Measurements from ENCODE around the gene ADRB2. TPM values are rescaled to one million over a fixed set of nuclear protein-coding genes. Genes with fewer than 3 reads are reported as not detected.

ADRB2 gene
- total RNA-seq, 2 experiments from 2014 or later = 0.09 TPM; not detected in 1

DNA sequence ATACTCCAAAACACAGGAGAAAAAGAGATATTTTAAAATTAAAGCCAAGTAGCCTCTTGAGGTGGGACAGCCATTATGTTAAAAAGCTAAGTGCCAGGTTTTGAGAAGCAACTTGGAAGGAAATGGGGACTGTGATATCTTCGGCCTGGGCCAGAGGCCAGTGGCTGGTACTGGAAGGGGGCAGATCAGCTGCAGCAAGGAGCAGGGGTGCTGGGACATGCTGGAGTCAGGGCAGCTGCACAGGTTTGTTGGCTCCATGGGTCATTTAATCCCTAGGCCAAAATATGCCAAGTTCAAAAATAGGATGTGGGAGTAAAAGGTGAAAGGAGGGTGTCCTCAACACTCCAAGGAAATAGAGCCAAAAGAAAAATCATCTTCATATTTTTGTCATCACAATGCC is 30.0 kb downstream of the ADRB2 start:
- POLR2A ChIA-PET = no interaction called here
- intact Hi-C loops (cut with DNase I, micrococcal nuclease) = no loop called here
- H3K27me3 Mint-ChIP-seq = no peaks in the 10 kb centered on the region
- no peaks in the 10 kb centered on the region for H3K9me3 Mint-ChIP-seq (ENCODE audit: low read depth)
- ATAC-seq (no peak), DNase-seq (no peak)
- no peak overlapping the region for H3K4me3 Mint-ChIP-seq
- CTCF ChIA-PET = interaction anchor here (0.6 kb wide), 1 partner anchor 267 kb away, joined by 3 read pairs; no protein-coding TSS in a partner anchor
- peaks cover 4% of the 10 kb centered on the region for H3K4me1 Mint-ChIP-seq
- no peak overlapping the region for H3K27ac Mint-ChIP-seq
- H3K36me3 Mint-ChIP-seq (ENCODE audit: low read depth) = no peaks in the 10 kb centered on the region

DNA sequence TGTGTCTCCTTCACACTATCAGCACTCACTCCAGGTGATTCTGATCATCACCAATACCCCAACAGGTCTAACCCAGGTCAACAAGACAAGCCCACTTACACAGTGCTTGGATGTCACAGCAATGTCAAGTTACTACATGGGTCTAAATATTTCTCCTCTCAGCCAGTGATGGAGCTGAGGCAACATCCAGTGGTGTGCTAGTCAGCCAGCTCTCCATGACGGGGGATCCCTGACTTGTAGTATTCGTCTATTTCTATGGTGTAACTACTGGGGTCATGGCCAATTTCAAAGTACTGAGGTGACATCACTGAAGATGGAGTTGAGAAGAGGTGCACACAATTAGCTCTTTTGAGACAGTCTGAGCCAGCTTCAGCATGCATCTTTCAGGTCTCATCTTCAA is 31.1 kb downstream of the ADRB2 start:
- ChIA-PET CTCF (no interaction called here), POLR2A (no interaction called here)
- H3K4me1 Mint-ChIP-seq = peaks cover 4% of the 10 kb centered on the region
- H3K4me3 Mint-ChIP-seq = no peak overlapping the region
- no peaks in the 10 kb centered on the region for H3K36me3 Mint-ChIP-seq (ENCODE audit: low read depth)
- no peaks in the 10 kb centered on the region for H3K9me3 Mint-ChIP-seq (ENCODE audit: low read depth)
- H3K27ac Mint-ChIP-seq = no peak overlapping the region
- H3K27me3 Mint-ChIP-seq = no peaks in the 10 kb centered on the region
- DNase-seq (no peak), ATAC-seq (no peak)
- intact Hi-C loops (cut with DNase I, micrococcal nuclease) = no loop called here

DNA sequence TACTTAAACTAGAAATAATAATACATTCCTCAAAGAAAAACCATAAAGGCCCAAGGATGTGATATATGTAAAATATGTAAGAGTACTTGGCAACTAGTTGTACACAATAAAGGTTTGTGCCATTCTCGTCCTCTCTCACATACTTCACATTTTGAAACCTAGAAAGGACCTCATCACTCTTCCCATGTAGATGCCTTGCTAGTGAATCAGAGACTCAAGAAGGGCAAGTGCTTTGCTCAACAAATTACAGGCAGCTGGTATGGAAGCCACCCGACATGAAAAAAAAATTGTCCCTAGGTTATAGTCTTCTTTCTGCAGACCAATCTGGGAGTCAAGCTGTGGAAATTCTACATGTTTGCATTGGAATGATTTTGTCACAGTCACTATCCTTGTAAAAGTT is 31.7 kb downstream of the ADRB2 start:
- intact Hi-C loops (cut with DNase I, micrococcal nuclease) = no loop called here
- ChIA-PET POLR2A (no interaction called here), CTCF (no interaction called here)
- peaks cover 4% of the 10 kb centered on the region for H3K4me1 Mint-ChIP-seq
- H3K27me3 Mint-ChIP-seq = peaks cover 2% of the 10 kb centered on the region
- H3K4me3 Mint-ChIP-seq = no peak overlapping the region
- no peaks in the 10 kb centered on the region for H3K36me3 Mint-ChIP-seq (ENCODE audit: low read depth)
- no peak overlapping the region for H3K27ac Mint-ChIP-seq
- ATAC-seq (no peak), DNase-seq (no peak)
- no peaks in the 10 kb centered on the region for H3K9me3 Mint-ChIP-seq (ENCODE audit: low read depth)

DNA sequence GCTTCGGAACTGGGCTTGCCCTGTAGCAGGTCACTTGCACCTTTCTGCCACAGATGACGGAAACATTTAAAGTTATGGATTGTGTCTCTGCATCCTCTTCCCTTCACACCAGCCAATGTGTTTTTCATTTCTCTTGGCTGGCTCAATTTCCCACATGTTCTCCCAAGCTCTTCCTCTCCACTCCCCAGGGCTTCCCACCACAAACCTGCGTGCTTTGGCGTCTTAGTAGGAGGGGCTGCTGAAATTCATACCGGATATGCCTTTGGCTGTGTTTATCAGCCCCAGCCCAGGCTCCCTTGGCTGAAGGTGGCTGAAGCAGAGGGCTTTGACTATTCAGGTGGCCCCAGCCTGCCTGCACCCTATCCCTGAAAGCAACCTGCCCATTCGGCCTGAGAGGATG is 32.1 kb downstream of the ADRB2 start:
- ChIA-PET CTCF (no interaction called here), POLR2A (no interaction called here)
- intact Hi-C loops (cut with DNase I, micrococcal nuclease) = no loop called here
- Mint-ChIP-seq H3K9me3 (ENCODE audit: low read depth) (no peaks in the 10 kb centered on the region), H3K27me3 (peaks cover 3% of the 10 kb centered on the region), H3K36me3 (ENCODE audit: low read depth) (no peaks in the 10 kb centered on the region), H3K4me1 (peaks cover 4% of the 10 kb centered on the region), H3K4me3 (no peak overlapping the region), H3K27ac (no peak overlapping the region)
- no peak for ATAC-seq
- DNase-seq = no peak

DNA sequence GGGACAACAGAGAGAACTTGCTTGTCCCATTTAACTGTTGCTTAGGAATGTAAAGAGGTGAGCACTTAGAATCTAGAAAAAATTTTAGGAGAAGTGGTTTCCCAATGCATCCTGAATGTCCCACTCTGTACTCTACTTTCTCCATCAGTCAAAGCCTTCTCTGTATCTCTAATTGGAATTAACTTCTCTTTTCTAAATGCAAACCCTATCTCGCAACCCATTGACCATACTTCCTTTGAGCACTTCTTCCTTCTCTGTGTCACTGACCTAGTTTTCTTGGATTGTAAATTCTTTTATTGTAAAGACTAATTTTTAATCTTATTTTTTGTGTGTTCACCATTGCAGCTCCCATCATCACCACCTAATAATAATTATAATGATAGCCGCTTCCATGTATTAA is 33.3 kb downstream of the ADRB2 start:
- ATAC-seq (no peak), DNase-seq (no peak)
- Mint-ChIP-seq H3K27ac (no peak overlapping the region), H3K9me3 (ENCODE audit: low read depth) (no peaks in the 10 kb centered on the region), H3K4me3 (no peak overlapping the region), H3K27me3 (peaks cover 3% of the 10 kb centered on the region), H3K36me3 (ENCODE audit: low read depth) (no peaks in the 10 kb centered on the region), H3K4me1 (peaks cover 4% of the 10 kb centered on the region)
- ChIA-PET POLR2A (no interaction called here), CTCF (no interaction called here)
- intact Hi-C loops (cut with DNase I, micrococcal nuclease) = no loop called here

DNA sequence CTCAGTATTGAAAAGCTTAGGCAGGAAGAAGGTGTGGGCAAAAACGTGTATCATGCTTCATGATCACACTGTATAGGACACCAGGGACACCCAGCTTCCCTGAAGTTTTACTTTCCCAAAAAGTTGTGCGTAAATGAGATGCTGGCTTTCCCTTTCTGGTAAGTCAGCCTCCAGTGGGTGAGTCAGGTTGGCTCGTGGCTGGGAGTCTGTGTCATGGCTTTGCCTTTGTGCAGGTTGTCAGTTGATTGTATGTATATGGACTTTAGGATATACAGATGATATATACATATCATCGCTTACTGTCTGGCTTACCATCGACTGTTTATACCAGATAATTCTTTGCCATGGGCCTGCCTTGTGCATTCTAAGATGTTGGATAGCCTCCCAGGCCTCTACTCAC is 34.2 kb downstream of the ADRB2 start:
- no peaks in the 10 kb centered on the region for H3K36me3 Mint-ChIP-seq (ENCODE audit: low read depth)
- H3K4me3 Mint-ChIP-seq = no peak overlapping the region
- H3K27me3 Mint-ChIP-seq = peaks cover 3% of the 10 kb centered on the region
- CTCF ChIA-PET = interaction anchor here (0.7 kb wide), 1 partner anchor 72 kb away, joined by 5 read pairs; no protein-coding TSS in a partner anchor
- H3K27ac Mint-ChIP-seq = no peak overlapping the region
- H3K9me3 Mint-ChIP-seq (ENCODE audit: low read depth) = no peaks in the 10 kb centered on the region
- no peaks in the 10 kb centered on the region for H3K4me1 Mint-ChIP-seq
- intact Hi-C loops (cut with DNase I, micrococcal nuclease) = no loop called here
- DNase-seq (no peak), ATAC-seq (no peak)
- POLR2A ChIA-PET = no interaction called here

DNA sequence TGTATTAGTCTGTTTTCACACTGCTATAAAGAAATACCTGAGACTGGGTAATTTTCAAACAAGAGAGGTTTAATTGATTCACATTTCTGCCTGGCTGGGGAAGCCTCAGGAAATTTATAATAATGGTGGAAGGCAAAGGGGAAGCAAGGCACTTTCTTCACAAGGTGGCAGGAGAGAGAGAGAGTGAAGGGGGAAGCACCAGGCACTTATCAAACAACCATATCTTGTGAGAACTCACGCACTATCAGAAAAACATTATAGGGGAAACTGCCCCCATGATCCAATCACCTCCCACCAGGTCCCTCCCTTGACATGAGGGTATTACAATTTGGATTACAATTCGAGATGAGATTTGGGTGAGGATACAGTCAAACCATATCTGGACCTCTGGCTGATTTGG is 34.7 kb downstream of the ADRB2 start:
- Mint-ChIP-seq H3K27me3 (peaks cover 3% of the 10 kb centered on the region), H3K36me3 (ENCODE audit: low read depth) (no peaks in the 10 kb centered on the region), H3K9me3 (ENCODE audit: low read depth) (no peaks in the 10 kb centered on the region), H3K4me3 (no peak overlapping the region), H3K27ac (no peak overlapping the region), H3K4me1 (no peaks in the 10 kb centered on the region)
- no peak for DNase-seq
- ATAC-seq = no peak
- ChIA-PET POLR2A (no interaction called here), CTCF (interaction anchor here (0.7 kb wide), 1 partner anchor 405 kb away, joined by 3 read pairs; no protein-coding TSS in a partner anchor)
- intact Hi-C loops (cut with DNase I, micrococcal nuclease) = no loop called here

DNA sequence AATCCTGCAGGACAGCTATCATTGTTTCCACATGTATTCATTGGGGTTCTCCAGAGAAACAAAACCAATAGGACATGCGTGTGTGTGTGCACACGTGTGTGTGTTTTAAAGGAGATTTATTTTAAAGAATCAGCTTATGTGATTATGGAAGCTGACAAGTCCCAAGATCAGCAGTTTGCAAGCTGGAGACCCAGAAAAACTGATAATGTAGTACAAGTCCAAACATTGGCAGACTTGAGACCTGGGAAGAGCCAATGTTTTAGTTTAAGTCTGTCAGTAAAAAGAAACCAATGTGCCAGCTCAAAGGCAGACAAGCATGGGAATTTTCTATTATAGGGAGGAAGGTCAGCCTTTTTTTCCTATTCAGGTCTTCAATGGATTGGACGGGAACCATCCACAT is 35.3 kb downstream of the ADRB2 start:
- no peaks in the 10 kb centered on the region for H3K9me3 Mint-ChIP-seq (ENCODE audit: low read depth)
- DNase-seq (no peak), ATAC-seq (no peak)
- H3K27me3 Mint-ChIP-seq = peaks cover 3% of the 10 kb centered on the region
- H3K4me1 Mint-ChIP-seq = no peaks in the 10 kb centered on the region
- no peak overlapping the region for H3K4me3 Mint-ChIP-seq
- intact Hi-C loops (cut with DNase I, micrococcal nuclease) = no loop called here
- H3K27ac Mint-ChIP-seq = no peak overlapping the region
- no peaks in the 10 kb centered on the region for H3K36me3 Mint-ChIP-seq (ENCODE audit: low read depth)
- ChIA-PET POLR2A (no interaction called here), CTCF (interaction anchor here (0.7 to 1.4 kb wide), 2 partner anchors 40 to 405 kb away, joined by 3 to 5 read pairs; no protein-coding TSS in a partner anchor)

DNA sequence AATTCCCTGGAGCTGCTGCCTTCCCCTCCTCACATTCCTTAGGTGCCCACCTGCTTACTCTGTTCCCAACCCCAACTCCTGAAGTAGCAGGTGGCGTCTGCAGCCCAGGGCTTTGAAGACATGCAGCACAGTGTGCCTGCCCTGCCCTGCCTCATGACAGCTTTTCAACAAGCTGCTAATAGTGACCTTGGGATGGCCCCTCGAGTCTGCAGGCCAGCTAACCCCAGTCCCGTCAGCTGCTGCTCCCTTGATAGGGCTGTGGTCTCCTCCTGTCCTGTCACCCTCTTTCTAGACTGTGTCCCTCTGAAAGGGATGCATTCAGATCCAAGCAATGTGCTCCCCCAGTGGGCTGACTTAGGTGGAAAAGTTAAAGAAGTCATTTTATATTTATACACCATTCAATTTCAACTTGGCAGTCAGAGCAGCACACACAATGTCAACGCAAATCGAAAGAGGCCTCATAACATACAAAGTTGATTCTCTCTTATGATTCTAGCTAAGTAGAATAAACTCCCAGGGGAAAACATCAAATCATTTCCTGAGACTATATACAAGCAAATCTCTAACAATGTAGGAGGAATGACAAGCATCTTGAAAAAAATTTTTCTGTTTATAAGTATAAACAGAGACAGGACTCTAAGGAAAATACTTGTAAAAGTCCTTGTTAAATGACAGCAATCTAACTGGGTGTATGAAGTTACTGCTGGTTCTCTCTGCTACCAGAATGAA is 37.9 kb downstream of the ADRB2 start:
- no peaks in the 10 kb centered on the region for H3K9me3 Mint-ChIP-seq (ENCODE audit: low read depth)
- ChIA-PET CTCF (interaction anchor here (0.9 kb wide), 1 partner anchor 94 kb away, joined by 3 read pairs; no protein-coding TSS in a partner anchor), POLR2A (no interaction called here)
- H3K4me1 Mint-ChIP-seq = no peaks in the 10 kb centered on the region
- no peak overlapping the region for H3K4me3 Mint-ChIP-seq
- ATAC-seq (no peak), DNase-seq (no peak)
- H3K36me3 Mint-ChIP-seq (ENCODE audit: low read depth) = no peaks in the 10 kb centered on the region
- no peak overlapping the region for H3K27ac Mint-ChIP-seq
- intact Hi-C loops (cut with DNase I, micrococcal nuclease) = no loop called here
- peaks cover 3% of the 10 kb centered on the region for H3K27me3 Mint-ChIP-seq

DNA sequence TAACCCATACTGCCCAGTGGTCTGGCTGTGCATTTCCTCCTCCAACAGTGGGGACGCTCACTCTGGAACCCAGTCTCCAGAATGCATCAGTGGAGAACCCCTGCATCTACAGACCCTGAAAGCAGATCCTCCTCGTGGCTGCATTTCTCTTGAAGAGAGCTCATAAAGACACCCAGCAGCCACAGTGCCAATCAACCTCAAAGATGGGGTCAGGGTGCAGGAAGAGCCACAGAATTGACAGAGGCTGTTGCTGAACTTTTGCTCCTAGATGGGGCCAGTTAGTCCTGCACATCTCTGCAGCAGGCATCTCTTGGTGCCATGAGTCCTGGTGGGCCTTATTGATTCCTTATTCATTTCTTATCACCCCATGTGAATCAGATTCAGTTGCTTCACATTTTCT is 39.6 kb downstream of the ADRB2 start:
- no peaks in the 10 kb centered on the region for H3K4me1 Mint-ChIP-seq
- ChIA-PET POLR2A (no interaction called here), CTCF (interaction anchor here (1.5 kb wide), 1 partner anchor 16 kb away, joined by 3 read pairs; no protein-coding TSS in a partner anchor)
- no peak for DNase-seq
- no peaks in the 10 kb centered on the region for H3K9me3 Mint-ChIP-seq (ENCODE audit: low read depth)
- H3K36me3 Mint-ChIP-seq (ENCODE audit: low read depth) = no peaks in the 10 kb centered on the region
- no peak for ATAC-seq
- intact Hi-C loops (cut with DNase I, micrococcal nuclease) = no loop called here
- no peak overlapping the region for H3K4me3 Mint-ChIP-seq
- no peak overlapping the region for H3K27ac Mint-ChIP-seq
- H3K27me3 Mint-ChIP-seq = peaks cover 3% of the 10 kb centered on the region

DNA sequence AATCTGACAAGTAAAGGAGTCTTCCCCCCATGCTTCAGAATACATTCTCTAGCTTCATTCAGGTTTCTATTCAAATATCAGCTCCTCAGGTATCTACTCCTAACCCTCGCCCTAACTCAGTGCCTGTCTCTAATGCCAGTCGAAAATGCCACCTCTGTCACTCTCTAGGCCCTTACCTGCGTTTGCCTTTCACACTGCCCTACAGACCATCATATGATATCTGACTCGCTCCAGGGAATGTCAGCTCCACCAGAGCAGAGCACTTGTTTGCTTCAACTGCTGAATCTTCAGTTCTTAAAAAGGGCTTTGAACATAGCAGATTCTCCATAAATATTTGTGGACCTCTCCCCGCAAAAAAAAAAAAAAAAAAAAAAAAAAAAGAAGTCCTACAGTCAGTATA is 46.7 kb downstream of the ADRB2 start:
- DNase-seq = no peak
- no peak for ATAC-seq
- no peak overlapping the region for H3K27ac Mint-ChIP-seq
- H3K36me3 Mint-ChIP-seq (ENCODE audit: low read depth) = no peaks in the 10 kb centered on the region
- ChIA-PET POLR2A (no interaction called here), CTCF (interaction anchor here (0.6 kb wide), 1 partner anchor 69 kb away, joined by 3 read pairs; no protein-coding TSS in a partner anchor)
- intact Hi-C loops (cut with DNase I, micrococcal nuclease) = no loop called here
- H3K4me1 Mint-ChIP-seq = no peaks in the 10 kb centered on the region
- no peaks in the 10 kb centered on the region for H3K9me3 Mint-ChIP-seq (ENCODE audit: low read depth)
- no peak overlapping the region for H3K4me3 Mint-ChIP-seq
- peaks cover 5% of the 10 kb centered on the region for H3K27me3 Mint-ChIP-seq

DNA sequence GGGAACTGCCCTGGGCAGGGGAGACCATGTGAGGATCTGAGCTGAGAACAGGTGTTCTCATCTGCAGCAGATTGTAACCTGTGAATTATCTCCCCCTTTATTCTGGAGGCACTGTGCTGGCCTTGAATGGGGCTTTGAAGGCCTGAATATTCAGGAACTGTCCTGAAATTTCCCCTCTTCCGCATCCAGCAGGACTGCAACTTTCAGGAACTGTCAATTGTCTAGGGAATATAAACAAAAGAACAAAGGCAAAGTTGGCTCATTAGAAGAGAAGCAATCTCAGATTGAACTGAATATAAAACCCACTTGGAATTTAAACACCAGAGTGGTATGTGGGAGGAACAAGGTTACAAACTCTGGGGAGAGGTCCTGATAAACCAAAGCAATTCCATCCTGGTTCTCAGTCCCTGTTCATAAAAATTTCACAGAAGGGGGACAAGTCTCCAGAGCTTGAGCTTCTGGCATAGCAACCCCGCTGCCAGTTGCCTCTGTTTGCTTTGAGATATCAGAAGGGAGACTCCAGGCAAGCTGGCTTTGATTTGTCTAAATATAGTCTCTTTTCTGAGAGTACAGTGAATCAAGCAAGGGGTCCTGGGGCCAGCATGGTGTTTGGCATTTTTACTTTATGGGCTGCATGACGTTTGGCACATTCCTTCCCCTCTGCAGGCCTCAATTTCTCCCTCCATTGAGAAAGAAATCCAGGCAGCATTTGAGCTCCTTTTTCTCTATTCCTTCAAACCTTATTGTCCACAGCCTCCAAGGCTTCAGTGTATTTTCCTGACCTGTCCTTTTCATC is 47.5 kb downstream of the ADRB2 start:
- H3K4me3 Mint-ChIP-seq = no peak overlapping the region
- no peaks in the 10 kb centered on the region for H3K4me1 Mint-ChIP-seq
- ChIA-PET CTCF (no interaction called here), POLR2A (no interaction called here)
- no peaks in the 10 kb centered on the region for H3K9me3 Mint-ChIP-seq (ENCODE audit: low read depth)
- intact Hi-C loops (cut with DNase I, micrococcal nuclease) = no loop called here
- ATAC-seq (no peak), DNase-seq (no peak)
- peaks cover 5% of the 10 kb centered on the region for H3K27me3 Mint-ChIP-seq
- H3K27ac Mint-ChIP-seq = no peak overlapping the region
- H3K36me3 Mint-ChIP-seq (ENCODE audit: low read depth) = no peaks in the 10 kb centered on the region
